Right cardiac atrium (tissue), 5 donors: Measurements from ENCODE around the gene DFFA. TPM values are rescaled to one million over a fixed set of nuclear protein-coding genes. Genes with fewer than 3 reads are reported as not detected.

Experiments
- ATAC-seq, 2 donors: fragments of 200-7000 bp; cut with Tn5 transposase; one replicate each; pipeline versions ENCODE4 v1.8.0 to v1.9.1; 2020; ENCODE audit warnings: moderate library complexity in 2 of 2, mild to moderate bottlenecking in 1 of 2
- DNase-seq, 3 donors: peaks; one replicate each; pipeline ENCODE4 v3.0.0-alpha.2; 2020
- H3K27ac ChIP-seq: one replicate; pipeline ENCODE4 v1.5.1; 2013; ENCODE audit warnings: mild to moderate bottlenecking, low read length, control low read depth, moderate library complexity
- H3K27me3 ChIP-seq: one replicate; pipeline ENCODE4 v1.6.1; 2013; ENCODE audit not compliant: control insufficient read depth, insufficient read depth
- H3K4me1 ChIP-seq: one replicate; pipeline ENCODE4 v1.6.1; 2013; ENCODE audit warnings: low read length; ENCODE audit not compliant: control insufficient read depth, insufficient read depth
- H3K4me3 ChIP-seq: one replicate; pipeline ENCODE4 v1.5.1; 2013; ENCODE audit warnings: low read length, control low read depth
- H3K9me3 ChIP-seq: one replicate; pipeline ENCODE4 v1.6.1; 2013; ENCODE audit warnings: low read length; ENCODE audit not compliant: control insufficient read depth
- WGBS: extraction: QIAGEN DNeasy Blood & Tissue Kit; methylation state at CpG from one replicate; pipeline ENCODE4 v1.1.7; 2013; 5-methylcytosine and 5-hydroxymethylcytosine counted together
- intact Hi-C, 4 donors: fragments of 100-400 bp; cut with DNase I; formaldehyde crosslinking; loops; one replicate each; pipeline versions ENCODE4 v1.11.0 to v1.14.0; 2022 to 2023
- long read RNA-seq, 4 donors: library from polyadenylated mRNA; unstranded; transcript quantifications; one replicate each; pipeline ENCODE4 v2.0.0, GENCODE V29; 2020 to 2021
- polyA plus RNA-seq: library from polyadenylated mRNA; stranded (reverse); fragments of 200-250 nt; gene quantifications from one replicate; pipeline ENCODE4 v1.2.3, GENCODE V29; 2013
- total RNA-seq, 4 donors: library from RNA; stranded (reverse); fragmentation: NEBNext Ultra II Directional; extraction: Animal tissue kit (Norgen Biotek cat#: 25700); gene quantifications; one replicate each; pipeline ENCODE4 v1.2.1, GENCODE V29; 2021
- donor health status: healthy with polysubstance abuse.
- donor health status: DM: no; HTN: yes; CAD: no.
- donor health status: DM: no; HTN: no; CAD: no.
- donor health status: DM: no; HTN: yes; CAD: no; lungs with severe emphysema.
- donor health status: DM: yes; HTN: yes; CAD: no.

Gene DFFA, protein sequence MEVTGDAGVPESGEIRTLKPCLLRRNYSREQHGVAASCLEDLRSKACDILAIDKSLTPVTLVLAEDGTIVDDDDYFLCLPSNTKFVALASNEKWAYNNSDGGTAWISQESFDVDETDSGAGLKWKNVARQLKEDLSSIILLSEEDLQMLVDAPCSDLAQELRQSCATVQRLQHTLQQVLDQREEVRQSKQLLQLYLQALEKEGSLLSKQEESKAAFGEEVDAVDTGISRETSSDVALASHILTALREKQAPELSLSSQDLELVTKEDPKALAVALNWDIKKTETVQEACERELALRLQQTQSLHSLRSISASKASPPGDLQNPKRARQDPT
- total RNA-seq (10 to 100 TPM; 25.8 to 31.3 (median 28.9) TPM), polyA plus RNA-seq (17.0 TPM)
- long read RNA-seq, donor 1, full-length matches to known transcripts, result 70 of 85 reads
- long read RNA-seq, donor 1, partial matches to known transcripts, result 2 of 85 reads
- long read RNA-seq, donor 1, other reads (novel, unspliced or antisense), result 13 of 85 reads
- long read RNA-seq, donor 2, full-length matches to known transcripts, result 14 of 16 reads
- long read RNA-seq, donor 2, partial matches to known transcripts, result 1 of 16 reads
- long read RNA-seq, donor 2, other reads (novel, unspliced or antisense), result 1 of 16 reads
- long read RNA-seq, donor 3, full-length matches to known transcripts, result 143 of 159 reads
- long read RNA-seq, donor 3, partial matches to known transcripts, result 0 of 159 reads
- long read RNA-seq, donor 3, other reads (novel, unspliced or antisense), result 16 of 159 reads
- long read RNA-seq, donor 4, full-length matches to known transcripts, result 12 of 15 reads
- long read RNA-seq, donor 4, partial matches to known transcripts, result 1 of 15 reads
- long read RNA-seq, donor 4, other reads (novel, unspliced or antisense), result 2 of 15 reads

DNA sequence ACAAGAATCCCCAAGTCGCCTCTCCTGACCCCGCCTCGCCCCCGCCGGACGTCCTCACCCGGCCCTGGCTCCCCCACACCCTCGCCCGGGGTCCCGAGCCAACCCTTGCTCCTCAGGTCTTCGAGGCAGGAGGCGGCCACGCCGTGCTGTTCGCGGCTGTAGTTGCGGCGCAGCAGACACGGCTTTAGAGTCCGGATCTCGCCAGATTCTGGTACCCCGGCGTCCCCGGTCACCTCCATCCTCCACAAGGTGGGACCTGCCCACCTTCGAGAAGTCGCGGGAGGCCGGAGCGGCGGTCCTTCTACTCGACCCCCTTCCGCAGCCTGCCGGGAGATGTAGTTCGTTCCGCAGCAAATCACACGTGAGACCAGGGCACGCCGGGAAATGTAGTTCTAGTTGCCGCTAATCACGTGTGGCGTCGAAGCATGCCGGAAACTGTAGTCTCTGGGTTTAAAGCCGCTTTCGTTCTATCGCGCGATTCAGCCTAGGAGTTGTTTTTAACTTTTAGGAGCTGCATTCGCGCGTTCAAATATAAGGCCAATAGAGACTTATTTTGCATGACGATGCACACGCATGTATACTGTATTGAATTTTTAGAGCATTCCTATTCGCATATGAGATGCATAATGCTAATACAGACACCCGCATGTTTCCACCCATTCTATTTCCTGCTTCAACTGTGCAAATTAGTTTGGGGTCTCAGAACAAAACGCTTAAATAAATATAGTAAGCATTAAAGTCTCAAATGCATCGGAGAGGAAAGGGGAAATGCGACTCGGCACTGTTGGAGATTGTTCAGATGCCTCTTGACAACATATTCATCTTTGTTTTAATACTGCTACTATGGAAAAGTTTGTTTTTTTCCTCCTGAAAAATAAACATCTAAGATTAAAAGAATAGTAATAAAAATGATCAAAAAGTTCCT lies at the start of gene DFFA:
TSS of gene DFFA (minus strand) at position 310 of the 925 bp plus-strand sequence. CDS start at position 239, 71 bp downstream.
- peak; percentile 90 to 91 for ATAC-seq
- intact Hi-C loops, result loop anchor here in 1 of 4 donors (10.0 kb wide), 1 partner anchor 62 kb away; no protein-coding TSS in a partner anchor
- WGBS, result 2% methylated on average over 59 of the region's 59 CpGs
- H3K9me3 ChIP-seq, result no peaks in the 10 kb centered on the region
- H3K4me3 ChIP-seq, result peak within 1 kb of the TSS; percentile 74
- H3K27ac ChIP-seq, result peak within 1 kb of the TSS; percentile 70
- no peaks in the 10 kb centered on the region for H3K27me3 ChIP-seq
- DNase-seq, result peak; percentile 94 to 97 (median 95)
- H3K4me1 ChIP-seq, result no peaks in the 10 kb centered on the region

DNA sequence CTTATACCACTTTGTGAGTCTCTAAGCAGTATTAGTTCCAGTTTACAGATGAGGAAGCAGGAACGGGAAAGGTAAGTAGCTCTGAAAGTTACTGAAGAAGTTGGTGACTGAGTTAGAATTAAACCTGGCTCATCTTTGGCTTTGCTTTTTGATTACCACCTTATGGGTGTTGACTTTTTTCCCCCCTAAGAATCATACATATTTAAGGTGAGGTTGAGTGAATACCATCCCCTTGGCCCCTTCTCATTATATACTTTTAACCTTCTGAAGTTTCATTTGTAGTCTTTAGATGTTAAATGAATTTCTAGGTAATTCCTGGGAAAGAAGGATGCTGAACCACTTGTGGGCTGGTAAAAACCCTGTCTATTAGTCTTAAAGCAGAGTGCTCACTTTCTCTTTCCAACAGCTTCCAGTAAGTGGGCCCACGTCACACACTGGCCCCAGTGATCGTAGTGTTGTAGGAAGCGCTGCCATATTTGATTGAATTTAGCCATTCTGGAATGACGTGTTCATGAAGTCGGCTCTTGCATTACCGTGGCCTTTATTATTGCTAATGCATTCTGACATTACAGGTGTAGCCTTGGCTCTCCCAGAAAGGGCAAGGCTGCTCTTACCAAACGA lies 49.3 kb upstream of the DFFA start:
- DNase-seq, result no peak
- H3K4me1 ChIP-seq, result peaks cover 3% of the 10 kb centered on the region
- WGBS, result 90% methylated on average over 8 of the region's 8 CpGs
- H3K27me3 ChIP-seq, result no peaks in the 10 kb centered on the region
- no peak overlapping the region for H3K27ac ChIP-seq
- intact Hi-C loops, result no loop called here
- H3K4me3 ChIP-seq, result no peak overlapping the region
- no peaks in the 10 kb centered on the region for H3K9me3 ChIP-seq
- no peak for ATAC-seq

DNA sequence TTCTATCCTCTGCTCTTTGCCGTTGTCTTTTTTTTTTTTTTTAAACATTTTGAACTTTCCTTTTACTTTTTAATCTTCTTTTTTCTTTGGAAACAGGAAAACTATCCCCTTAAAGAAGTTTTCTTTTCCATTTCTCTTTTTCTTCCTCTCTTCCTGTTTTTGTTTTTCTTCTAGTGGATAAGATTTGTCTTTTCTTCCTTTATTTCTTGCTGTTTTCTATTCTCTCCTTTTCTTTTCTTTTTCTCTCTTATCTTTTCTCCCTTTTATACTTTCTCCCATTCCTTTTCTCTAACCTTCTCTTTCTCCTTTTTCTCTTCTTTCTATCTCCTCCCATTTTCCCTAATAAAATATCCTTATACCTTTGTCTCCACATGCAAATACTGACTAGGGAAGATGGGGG lies 48.6 kb upstream of the DFFA start:
- no peak overlapping the region for H3K4me3 ChIP-seq
- intact Hi-C loops, result no loop called here

DNA sequence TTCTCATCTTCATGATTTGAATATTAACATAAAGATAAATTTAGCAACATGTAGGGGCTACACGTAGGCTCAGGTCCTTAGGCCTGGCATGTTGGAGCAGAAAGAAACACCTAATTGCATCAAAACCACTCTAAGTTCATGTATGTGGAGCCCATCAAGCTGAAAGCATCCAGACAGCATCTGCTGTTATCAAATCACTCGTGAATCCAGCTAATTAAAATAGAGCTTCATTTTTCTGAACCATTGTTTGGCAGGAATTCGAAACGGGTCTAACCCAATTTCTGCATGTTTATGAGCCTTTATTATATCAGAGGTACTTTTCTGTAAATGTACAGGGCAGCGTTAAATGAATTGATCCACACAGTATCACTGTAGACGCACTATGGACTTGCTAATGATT lies 48.2 kb upstream of the DFFA start:
- peaks cover 3% of the 10 kb centered on the region for H3K4me1 ChIP-seq
- no peak for DNase-seq
- intact Hi-C loops, result no loop called here
- H3K27ac ChIP-seq, result no peak overlapping the region
- H3K9me3 ChIP-seq, result no peaks in the 10 kb centered on the region
- ATAC-seq, result no peak
- no peaks in the 10 kb centered on the region for H3K27me3 ChIP-seq
- WGBS, result 93% methylated on average over 6 of the region's 6 CpGs
- H3K4me3 ChIP-seq, result no peak overlapping the region

More for the DNA sequence above, 48.6 kb upstream of the DFFA start:
- 71% methylated on average over 1 of the region's 1 CpG for WGBS
- DNase-seq (no peak), ATAC-seq (no peak)
- H3K9me3 ChIP-seq, result no peaks in the 10 kb centered on the region
- no peaks in the 10 kb centered on the region for H3K27me3 ChIP-seq
- peaks cover 3% of the 10 kb centered on the region for H3K4me1 ChIP-seq
- H3K27ac ChIP-seq, result no peak overlapping the region

DNA sequence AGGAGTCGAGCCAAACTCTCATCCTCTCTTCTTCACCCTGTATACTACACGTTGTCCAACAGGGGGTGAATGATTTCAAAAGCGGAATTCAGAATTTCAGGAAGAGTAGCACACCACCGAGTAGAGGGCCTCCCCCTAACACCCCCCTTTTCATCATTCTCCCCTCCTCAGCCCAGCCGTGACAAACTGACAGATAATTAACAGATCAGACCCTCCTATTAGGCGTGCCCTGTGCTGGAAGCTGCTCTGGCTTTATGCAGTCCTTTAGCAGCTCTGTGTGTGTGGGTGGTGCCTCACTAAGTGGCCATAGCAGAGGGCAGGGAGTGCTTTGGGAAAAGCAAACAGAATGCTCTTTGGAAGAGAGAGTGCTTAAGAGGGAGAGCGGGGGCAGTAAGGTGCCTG lies 46.7 kb upstream of the DFFA start:
- Histone ChIP-seq H3K4me1 (peaks cover 5% of the 10 kb centered on the region), H3K9me3 (no peaks in the 10 kb centered on the region), H3K27ac (peak overlapping the region; percentile 22), H3K27me3 (no peaks in the 10 kb centered on the region), H3K4me3 (no peak overlapping the region)
- intact Hi-C loops, result loop anchor here in 2 of 4 donors (5.0 to 10.0 kb wide), 3 partner anchors 346 to 426 kb away; no protein-coding TSS in a partner anchor
- ATAC-seq (peak; percentile 39 to 57), DNase-seq (no peak)
- WGBS, result 47% methylated on average over 7 of the region's 7 CpGs

DNA sequence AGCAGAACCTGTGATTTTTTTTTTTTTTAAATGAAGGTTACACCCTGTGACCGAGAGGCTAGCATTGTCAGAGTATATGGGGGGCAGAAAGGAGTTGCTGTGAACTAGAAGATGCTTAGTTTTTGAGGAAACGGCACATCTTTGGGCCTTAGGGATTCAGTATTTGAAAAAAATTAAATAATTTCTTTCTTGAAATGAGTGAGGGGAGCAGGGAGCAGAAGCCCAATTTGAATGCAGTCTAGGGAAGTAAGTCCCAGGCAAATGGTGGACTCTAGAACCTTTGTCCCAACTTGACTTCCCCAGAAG lies 45.3 kb upstream of the DFFA start:
- no peak overlapping the region for H3K4me3 ChIP-seq
- no peaks in the 10 kb centered on the region for H3K9me3 ChIP-seq
- WGBS, result 97% methylated on average over 2 of the region's 2 CpGs
- no peaks in the 10 kb centered on the region for H3K27me3 ChIP-seq
- intact Hi-C loops, result loop anchor here in 2 of 4 donors (5.0 to 10.0 kb wide), 3 partner anchors 347 to 427 kb away; no protein-coding TSS in a partner anchor
- ATAC-seq (no peak), DNase-seq (no peak)
- peaks cover 5% of the 10 kb centered on the region for H3K4me1 ChIP-seq
- H3K27ac ChIP-seq, result no peak overlapping the region

DNA sequence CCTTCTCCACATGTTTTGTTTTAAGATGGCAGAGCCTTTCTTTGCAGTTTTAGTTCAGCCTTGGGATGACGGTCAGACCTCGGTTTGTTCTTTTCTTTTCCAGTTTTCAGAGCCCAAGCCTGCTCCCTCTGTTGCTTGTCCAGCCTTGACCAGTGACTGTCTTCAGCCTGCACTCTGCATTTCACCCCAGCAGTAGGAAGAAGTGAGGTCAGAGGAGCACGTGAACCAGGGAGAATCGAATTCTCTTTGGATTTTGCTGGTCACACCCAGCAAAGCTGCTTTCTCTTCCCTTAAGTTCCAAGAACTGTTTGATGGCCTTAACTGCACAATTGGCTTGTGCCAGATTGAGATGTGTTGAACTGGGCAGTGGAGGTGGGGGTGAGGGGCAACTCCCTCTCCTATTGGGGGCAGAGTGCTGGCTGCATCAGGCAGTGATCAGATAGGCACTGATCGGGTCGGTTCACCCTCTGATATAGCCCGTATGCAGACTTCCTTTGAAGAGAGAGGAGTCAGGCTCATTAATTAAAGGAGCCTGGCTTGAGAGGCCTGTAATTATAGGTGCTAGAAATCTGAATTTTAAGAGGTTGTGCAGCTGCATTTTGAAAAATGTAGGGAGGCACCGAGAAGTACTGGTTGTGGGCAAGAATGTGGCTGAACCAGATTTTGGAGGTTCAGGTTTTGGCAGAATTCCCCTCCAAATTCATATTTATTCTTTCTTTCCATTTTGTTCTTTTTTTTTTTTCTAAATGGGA lies 44.8 kb upstream of the DFFA start:
- peaks cover 5% of the 10 kb centered on the region for H3K4me1 ChIP-seq
- no peak for DNase-seq
- ATAC-seq, result no peak
- H3K27ac ChIP-seq, result no peak overlapping the region
- 71% methylated on average over 8 of the region's 8 CpGs for WGBS
- no peaks in the 10 kb centered on the region for H3K9me3 ChIP-seq
- H3K4me3 ChIP-seq, result no peak overlapping the region
- no peaks in the 10 kb centered on the region for H3K27me3 ChIP-seq
- intact Hi-C loops, result loop anchor here in 2 of 4 donors (5.0 to 10.0 kb wide), 3 partner anchors 348 to 428 kb away; no protein-coding TSS in a partner anchor

DNA sequence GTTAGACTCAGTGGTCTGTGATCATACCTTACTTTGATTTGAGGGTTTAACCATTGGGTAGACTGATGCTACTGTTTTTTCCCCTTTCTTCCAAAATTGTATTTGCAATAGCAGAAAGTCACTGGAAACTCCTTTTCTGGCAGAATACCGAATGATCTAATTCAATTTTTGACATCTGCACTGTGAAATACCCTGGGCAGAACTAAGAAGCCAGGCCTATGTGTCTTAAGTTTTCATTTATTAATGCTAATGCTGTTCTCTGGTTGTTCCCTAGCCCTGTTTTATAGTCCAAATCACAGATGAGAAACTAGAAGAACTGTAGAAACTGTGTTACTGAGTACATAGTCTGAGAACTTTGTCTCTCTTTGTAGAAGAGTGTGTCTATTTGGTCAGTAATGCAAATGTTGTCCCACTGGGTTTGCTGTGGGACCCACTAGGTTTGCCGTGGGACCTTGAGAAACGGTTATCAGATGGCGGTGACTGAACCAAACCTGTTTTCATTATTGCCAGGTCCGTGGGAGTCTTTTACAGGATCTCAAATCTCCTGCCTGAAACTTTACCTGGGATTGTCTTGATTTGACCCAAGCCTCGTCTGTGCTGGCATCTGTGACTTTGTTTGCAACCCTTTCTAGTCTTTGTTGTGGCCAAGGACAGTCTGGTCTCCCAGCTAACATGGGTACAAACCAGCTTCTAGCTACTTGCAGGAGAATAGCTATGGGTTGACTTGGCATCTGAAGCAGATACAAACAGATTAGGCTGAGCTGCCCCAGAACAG lies 43.8 kb upstream of the DFFA start:
- no peak overlapping the region for H3K4me3 ChIP-seq
- peaks cover 10% of the 10 kb centered on the region for H3K4me1 ChIP-seq
- no peaks in the 10 kb centered on the region for H3K27me3 ChIP-seq
- H3K27ac ChIP-seq, result no peak overlapping the region
- no peaks in the 10 kb centered on the region for H3K9me3 ChIP-seq
- intact Hi-C loops, result loop anchor here in 2 of 4 donors (5.0 to 10.0 kb wide), 3 partner anchors 349 to 429 kb away; no protein-coding TSS in a partner anchor
- WGBS, result 82% methylated on average over 6 of the region's 6 CpGs
- ATAC-seq, result no peak
- DNase-seq, result no peak
